Measurements from ENCODE around the gene RNF217. TPM values are rescaled to one million over a fixed set of nuclear protein-coding genes. Genes with fewer than 3 reads are reported as not detected.
"Not testable (repeated sequence)": the region's sequence is repeated elsewhere in the genome, so short reads cannot be mapped to it uniquely, and the experiment has no call there.

The RNF217 gene
- total RNA-seq, 1 donor from 2014 or later: 2.2 TPM

- Mint-ChIP-seq H3K9me3 (no peaks in the 10 kb centered on the region), H3K4me3 (ENCODE audit: low read depth) (no peak overlapping the region), H3K4me1 (ENCODE audit: low read depth) (no peaks in the 10 kb centered on the region), H3K27ac (no peak overlapping the region), H3K36me3 (ENCODE audit: low read depth) (no peaks in the 10 kb centered on the region), H3K27me3 (ENCODE audit: low read depth) (peaks cover 2% of the 10 kb centered on the region)
- no peak for DNase-seq (ENCODE audit: low spot score)
- intact Hi-C loops (cut with micrococcal nuclease): no loop called here
These were observed 110.8 kb downstream of the RNF217 start for GRCh38 chr6:125073071-125073470.

- DNase-seq (ENCODE audit: low spot score): no peak
- Mint-ChIP-seq H3K27me3 (ENCODE audit: low read depth) (peaks cover 2% of the 10 kb centered on the region), H3K36me3 (ENCODE audit: low read depth) (no peaks in the 10 kb centered on the region), H3K4me3 (ENCODE audit: low read depth) (no peak overlapping the region), H3K4me1 (ENCODE audit: low read depth) (no peaks in the 10 kb centered on the region), H3K27ac (no peak overlapping the region), H3K9me3 (no peaks in the 10 kb centered on the region)
- intact Hi-C loops (cut with micrococcal nuclease): no loop called here
These were observed 111.9 kb downstream of the RNF217 start for GRCh38 chr6:125074120-125074519.

GRCh38 chr6:125075073-125075472, 112.8 kb downstream of the RNF217 start:
- intact Hi-C loops (cut with micrococcal nuclease); H3K4me3 Mint-ChIP-seq (ENCODE audit: low read depth); H3K4me1 Mint-ChIP-seq (ENCODE audit: low read depth); H3K9me3 Mint-ChIP-seq; H3K27ac Mint-ChIP-seq; H3K36me3 Mint-ChIP-seq (ENCODE audit: low read depth); H3K27me3 Mint-ChIP-seq (ENCODE audit: low read depth); DNase-seq (ENCODE audit: low spot score): not testable (repeated sequence)

- no peaks in the 10 kb centered on the region for H3K9me3 Mint-ChIP-seq
- no peaks in the 10 kb centered on the region for H3K4me1 Mint-ChIP-seq (ENCODE audit: low read depth)
- no peaks in the 10 kb centered on the region for H3K36me3 Mint-ChIP-seq (ENCODE audit: low read depth)
- intact Hi-C loops (cut with micrococcal nuclease): no loop called here
- H3K27ac Mint-ChIP-seq: no peak overlapping the region
- peaks cover 2% of the 10 kb centered on the region for H3K27me3 Mint-ChIP-seq (ENCODE audit: low read depth)
- H3K4me3 Mint-ChIP-seq (ENCODE audit: low read depth): no peak overlapping the region
- DNase-seq (ENCODE audit: low spot score): no peak
These were observed 113.7 kb downstream of the RNF217 start for GRCh38 chr6:125075741-125076481.

- Mint-ChIP-seq H3K27ac (no peak overlapping the region), H3K27me3 (ENCODE audit: low read depth) (peaks cover 2% of the 10 kb centered on the region), H3K36me3 (ENCODE audit: low read depth) (no peaks in the 10 kb centered on the region), H3K9me3 (no peaks in the 10 kb centered on the region), H3K4me3 (ENCODE audit: low read depth) (no peak overlapping the region), H3K4me1 (ENCODE audit: low read depth) (no peaks in the 10 kb centered on the region)
- DNase-seq (ENCODE audit: low spot score): no peak
- intact Hi-C loops (cut with micrococcal nuclease): no loop called here
These were observed 114.2 kb downstream of the RNF217 start for GRCh38 chr6:125076482-125076742.

GRCh38 chr6:125077453-125077852, 115.2 kb downstream of the RNF217 start:
- H3K27me3 Mint-ChIP-seq (ENCODE audit: low read depth): peaks cover 2% of the 10 kb centered on the region
- H3K36me3 Mint-ChIP-seq (ENCODE audit: low read depth): no peaks in the 10 kb centered on the region
- no peak overlapping the region for H3K27ac Mint-ChIP-seq
- no peak overlapping the region for H3K4me3 Mint-ChIP-seq (ENCODE audit: low read depth)
- H3K4me1 Mint-ChIP-seq (ENCODE audit: low read depth): no peaks in the 10 kb centered on the region
- intact Hi-C loops (cut with micrococcal nuclease): no loop called here
- no peaks in the 10 kb centered on the region for H3K9me3 Mint-ChIP-seq
- DNase-seq (ENCODE audit: low spot score): no peak

GRCh38 chr6:125078602-125079321, 116.5 kb downstream of the RNF217 start:
- no peaks in the 10 kb centered on the region for H3K36me3 Mint-ChIP-seq (ENCODE audit: low read depth)
- H3K27me3 Mint-ChIP-seq (ENCODE audit: low read depth): peaks cover 2% of the 10 kb centered on the region

GRCh38 chr6:125082908-125083683, 120.9 kb downstream of the RNF217 start:
- Mint-ChIP-seq H3K27me3 (ENCODE audit: low read depth) (no peaks in the 10 kb centered on the region), H3K9me3 (no peaks in the 10 kb centered on the region), H3K4me3 (ENCODE audit: low read depth) (no peak overlapping the region), H3K27ac (no peak overlapping the region), H3K4me1 (ENCODE audit: low read depth) (no peaks in the 10 kb centered on the region), H3K36me3 (ENCODE audit: low read depth) (no peaks in the 10 kb centered on the region)
- intact Hi-C loops (cut with micrococcal nuclease): no loop called here
- no peak for DNase-seq (ENCODE audit: low spot score)

More at GRCh38 chr6:125078602-125079321, 116.5 kb downstream of the RNF217 start:
- H3K9me3 Mint-ChIP-seq: no peaks in the 10 kb centered on the region
- H3K27ac Mint-ChIP-seq: no peak overlapping the region
- intact Hi-C loops (cut with micrococcal nuclease): no loop called here
- H3K4me3 Mint-ChIP-seq (ENCODE audit: low read depth): no peak overlapping the region
- H3K4me1 Mint-ChIP-seq (ENCODE audit: low read depth): no peaks in the 10 kb centered on the region
- DNase-seq (ENCODE audit: low spot score): no peak

GRCh38 chr6:125083684-125083990, 121.4 kb downstream of the RNF217 start:
- Mint-ChIP-seq H3K27ac (no peak overlapping the region), H3K4me1 (ENCODE audit: low read depth) (no peaks in the 10 kb centered on the region), H3K4me3 (ENCODE audit: low read depth) (no peak overlapping the region), H3K36me3 (ENCODE audit: low read depth) (no peaks in the 10 kb centered on the region), H3K9me3 (no peaks in the 10 kb centered on the region), H3K27me3 (ENCODE audit: low read depth) (no peaks in the 10 kb centered on the region)
- DNase-seq (ENCODE audit: low spot score): no peak
- intact Hi-C loops (cut with micrococcal nuclease): no loop called here

GRCh38 chr6:125086716-125087115, 124.5 kb downstream of the RNF217 start:
- H3K36me3 Mint-ChIP-seq (ENCODE audit: low read depth): no peaks in the 10 kb centered on the region
- H3K9me3 Mint-ChIP-seq: no peaks in the 10 kb centered on the region
- no peak overlapping the region for H3K27ac Mint-ChIP-seq
- no peak for DNase-seq (ENCODE audit: low spot score)
- intact Hi-C loops (cut with micrococcal nuclease): no loop called here
- H3K4me1 Mint-ChIP-seq (ENCODE audit: low read depth): no peaks in the 10 kb centered on the region
- H3K27me3 Mint-ChIP-seq (ENCODE audit: low read depth): no peaks in the 10 kb centered on the region
- no peak overlapping the region for H3K4me3 Mint-ChIP-seq (ENCODE audit: low read depth)

GRCh38 chr6:125088963-125089362, 126.7 kb downstream of the RNF217 start:
- Mint-ChIP-seq H3K9me3 (no peaks in the 10 kb centered on the region), H3K36me3 (ENCODE audit: low read depth) (no peaks in the 10 kb centered on the region), H3K27me3 (ENCODE audit: low read depth) (no peaks in the 10 kb centered on the region), H3K4me3 (ENCODE audit: low read depth) (no peak overlapping the region), H3K4me1 (ENCODE audit: low read depth) (no peaks in the 10 kb centered on the region), H3K27ac (no peak overlapping the region)
- DNase-seq (ENCODE audit: low spot score): no peak
- intact Hi-C loops (cut with micrococcal nuclease): no loop called here

- Mint-ChIP-seq H3K4me1 (ENCODE audit: low read depth) (no peaks in the 10 kb centered on the region), H3K27me3 (ENCODE audit: low read depth) (peaks cover 17% of the 10 kb centered on the region), H3K4me3 (ENCODE audit: low read depth) (no peak overlapping the region), H3K27ac (no peak overlapping the region), H3K9me3 (no peaks in the 10 kb centered on the region), H3K36me3 (ENCODE audit: low read depth) (no peaks in the 10 kb centered on the region)
- intact Hi-C loops (cut with micrococcal nuclease): no loop called here
- DNase-seq (ENCODE audit: low spot score): no peak
These were observed 132.3 kb downstream of the RNF217 start for GRCh38 chr6:125094563-125094962.

GRCh38 chr6:125095580-125096301, 133.5 kb downstream of the RNF217 start:
- no peak for DNase-seq (ENCODE audit: low spot score)
- no peaks in the 10 kb centered on the region for H3K9me3 Mint-ChIP-seq
- no peak overlapping the region for H3K4me3 Mint-ChIP-seq (ENCODE audit: low read depth)
- no peak overlapping the region for H3K27ac Mint-ChIP-seq
- peaks cover 26% of the 10 kb centered on the region for H3K27me3 Mint-ChIP-seq (ENCODE audit: low read depth)
- no peaks in the 10 kb centered on the region for H3K4me1 Mint-ChIP-seq (ENCODE audit: low read depth)
- intact Hi-C loops (cut with micrococcal nuclease): no loop called here
- no peaks in the 10 kb centered on the region for H3K36me3 Mint-ChIP-seq (ENCODE audit: low read depth)

Data from activated T-helper 2 cell treated with anti-CD3 and anti-CD28 coated beads, Interferon-gamma antibody, Interleukin-2, Interleukin-4, amounts not matched to agents 10 μg/mL and 5 μg/mL and 100 μg/mL, durations not matched to agents 14 hours and 24 hours and 36 hours (primary cell).